Measurements from ENCODE around the gene WDR73. TPM values are rescaled to one million over a fixed set of nuclear protein-coding genes. Genes with fewer than 3 reads are reported as not detected.
A peak's percentile ranks its signal among the peaks of the same experiment; 100 is the strongest.

Gene WDR73
- total and polyA plus RNA-seq, 9 of the 15 experiments (the other 6 are each of a cell fraction or from before 2014, with no cell fraction given): 9.2 to 25.4 (median 21.7) TPM

DNA sequence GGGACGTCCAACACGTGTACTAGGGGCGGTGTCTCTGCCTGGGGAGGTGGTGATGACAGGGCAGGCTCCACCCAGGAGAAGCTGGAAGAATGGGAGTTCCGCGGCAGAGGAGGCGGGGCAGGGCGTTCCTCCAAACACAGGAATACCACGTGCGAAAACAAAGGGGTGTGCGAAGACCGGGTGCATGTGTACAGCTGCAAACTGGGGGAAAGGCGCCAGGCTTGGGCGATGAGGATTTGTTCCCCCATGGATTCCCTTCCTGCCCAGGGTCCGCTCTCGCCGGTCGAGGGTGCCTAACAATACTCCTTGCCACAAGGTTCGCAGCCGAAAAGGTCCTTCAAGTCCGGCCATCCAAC is 53.8 kb downstream of the WDR73 start (continued):
- TF ChIP-seq DPF2 (IDR thresholded peaks at IDR 0.05) (no peak), CBX8 (IDR thresholded peaks at IDR 0.05; ENCODE audit: borderline replicate concordance, extremely low read depth, low read depth, low read length, poor library complexity, severe bottlenecking) (no peak), LCOR (CRISPR knock-in tag; IDR thresholded peaks at IDR 0.05) (peak; percentile 83), MECOM (CRISPR knock-in tag; IDR thresholded peaks at IDR 0.05) (0 out of 2 replicates have a peak, but pooled peaks have one; percentile 26), RNF2 (IDR thresholded peaks at IDR 0.05) (no peak), ETV1 (tag; conservative IDR thresholded peaks at IDR 0.05; ENCODE audit: low read depth) (no peak), CBFA2T3 (IDR thresholded peaks at IDR 0.05) (no peak), RBM15 (IDR thresholded peaks at IDR 0.05; ENCODE audit: insufficient read depth, low read length) (no peak), PURB (CRISPR knock-in tag; IDR thresholded peaks at IDR 0.05; ENCODE audit: low read depth) (no peak), TFAM (CRISPR knock-in tag; conservative IDR thresholded peaks at IDR 0.05) (no peak), NFXL1 (CRISPR knock-in tag; IDR thresholded peaks at IDR 0.05) (no peak), XRCC5 (IDR thresholded peaks at IDR 0.05; ENCODE audit: low read depth, low read length) (0 out of 2 replicates have a peak, but pooled peaks have one; percentile 17), PHB2 (IDR thresholded peaks at IDR 0.05; ENCODE audit: low read depth) (no peak), ZBTB8A (IDR thresholded peaks at IDR 0.05; ENCODE audit: partially characterized antibody) (no peak), ZC3H4 (CRISPR knock-in tag; IDR thresholded peaks at IDR 0.05; ENCODE audit: borderline replicate concordance) (no peak)
- TF ChIP-seq, protein P1, sequence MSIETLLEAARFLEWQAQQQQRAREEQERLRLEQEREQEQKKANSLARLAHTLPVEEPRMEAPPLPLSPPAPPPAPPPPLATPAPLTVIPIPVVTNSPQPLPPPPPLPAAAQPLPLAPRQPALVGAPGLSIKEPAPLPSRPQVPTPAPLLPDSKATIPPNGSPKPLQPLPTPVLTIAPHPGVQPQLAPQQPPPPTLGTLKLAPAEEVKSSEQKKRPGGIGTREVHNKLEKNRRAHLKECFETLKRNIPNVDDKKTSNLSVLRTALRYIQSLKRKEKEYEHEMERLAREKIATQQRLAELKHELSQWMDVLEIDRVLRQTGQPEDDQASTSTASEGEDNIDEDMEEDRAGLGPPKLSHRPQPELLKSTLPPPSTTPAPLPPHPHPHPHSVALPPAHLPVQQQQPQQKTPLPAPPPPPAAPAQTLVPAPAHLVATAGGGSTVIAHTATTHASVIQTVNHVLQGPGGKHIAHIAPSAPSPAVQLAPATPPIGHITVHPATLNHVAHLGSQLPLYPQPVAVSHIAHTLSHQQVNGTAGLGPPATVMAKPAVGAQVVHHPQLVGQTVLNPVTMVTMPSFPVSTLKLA (conservative IDR thresholded peaks at IDR 0.05): peak; percentile 99
- TF ChIP-seq, protein P2, sequence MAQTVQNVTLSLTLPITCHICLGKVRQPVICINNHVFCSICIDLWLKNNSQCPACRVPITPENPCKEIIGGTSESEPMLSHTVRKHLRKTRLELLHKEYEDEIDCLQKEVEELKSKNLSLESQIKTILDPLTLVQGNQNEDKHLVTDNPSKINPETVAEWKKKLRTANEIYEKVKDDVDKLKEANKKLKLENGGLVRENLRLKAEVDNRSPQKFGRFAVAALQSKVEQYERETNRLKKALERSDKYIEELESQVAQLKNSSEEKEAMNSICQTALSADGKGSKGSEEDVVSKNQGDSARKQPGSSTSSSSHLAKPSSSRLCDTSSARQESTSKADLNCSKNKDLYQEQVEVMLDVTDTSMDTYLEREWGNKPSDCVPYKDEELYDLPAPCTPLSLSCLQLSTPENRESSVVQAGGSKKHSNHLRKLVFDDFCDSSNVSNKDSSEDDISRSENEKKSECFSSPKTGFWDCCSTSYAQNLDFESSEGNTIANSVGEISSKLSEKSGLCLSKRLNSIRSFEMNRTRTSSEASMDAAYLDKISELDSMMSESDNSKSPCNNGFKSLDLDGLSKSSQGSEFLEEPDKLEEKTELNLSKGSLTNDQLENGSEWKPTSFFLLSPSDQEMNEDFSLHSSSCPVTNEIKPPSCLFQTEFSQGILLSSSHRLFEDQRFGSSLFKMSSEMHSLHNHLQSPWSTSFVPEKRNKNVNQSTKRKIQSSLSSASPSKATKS (CRISPR knock-in tag; IDR thresholded peaks at IDR 0.05): no peak
- TF ChIP-seq, protein P3, sequence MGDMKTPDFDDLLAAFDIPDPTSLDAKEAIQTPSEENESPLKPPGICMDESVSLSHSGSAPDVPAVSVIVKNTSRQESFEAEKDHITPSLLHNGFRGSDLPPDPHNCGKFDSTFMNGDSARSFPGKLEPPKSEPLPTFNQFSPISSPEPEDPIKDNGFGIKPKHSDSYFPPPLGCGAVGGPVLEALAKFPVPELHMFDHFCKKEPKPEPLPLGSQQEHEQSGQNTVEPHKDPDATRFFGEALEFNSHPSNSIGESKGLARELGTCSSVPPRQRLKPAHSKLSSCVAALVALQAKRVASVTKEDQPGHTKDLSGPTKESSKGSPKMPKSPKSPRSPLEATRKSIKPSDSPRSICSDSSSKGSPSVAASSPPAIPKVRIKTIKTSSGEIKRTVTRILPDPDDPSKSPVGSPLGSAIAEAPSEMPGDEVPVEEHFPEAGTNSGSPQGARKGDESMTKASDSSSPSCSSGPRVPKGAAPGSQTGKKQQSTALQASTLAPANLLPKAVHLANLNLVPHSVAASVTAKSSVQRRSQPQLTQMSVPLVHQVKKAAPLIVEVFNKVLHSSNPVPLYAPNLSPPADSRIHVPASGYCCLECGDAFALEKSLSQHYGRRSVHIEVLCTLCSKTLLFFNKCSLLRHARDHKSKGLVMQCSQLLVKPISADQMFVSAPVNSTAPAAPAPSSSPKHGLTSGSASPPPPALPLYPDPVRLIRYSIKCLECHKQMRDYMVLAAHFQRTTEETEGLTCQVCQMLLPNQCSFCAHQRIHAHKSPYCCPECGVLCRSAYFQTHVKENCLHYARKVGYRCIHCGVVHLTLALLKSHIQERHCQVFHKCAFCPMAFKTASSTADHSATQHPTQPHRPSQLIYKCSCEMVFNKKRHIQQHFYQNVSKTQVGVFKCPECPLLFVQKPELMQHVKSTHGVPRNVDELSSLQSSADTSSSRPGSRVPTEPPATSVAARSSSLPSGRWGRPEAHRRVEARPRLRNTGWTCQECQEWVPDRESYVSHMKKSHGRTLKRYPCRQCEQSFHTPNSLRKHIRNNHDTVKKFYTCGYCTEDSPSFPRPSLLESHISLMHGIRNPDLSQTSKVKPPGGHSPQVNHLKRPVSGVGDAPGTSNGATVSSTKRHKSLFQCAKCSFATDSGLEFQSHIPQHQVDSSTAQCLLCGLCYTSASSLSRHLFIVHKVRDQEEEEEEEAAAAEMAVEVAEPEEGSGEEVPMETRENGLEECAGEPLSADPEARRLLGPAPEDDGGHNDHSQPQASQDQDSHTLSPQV (IDR thresholded peaks at IDR 0.05): no peak
